ENCODE measurements around the gene AJM1.

The AJM1 gene

DNA sequence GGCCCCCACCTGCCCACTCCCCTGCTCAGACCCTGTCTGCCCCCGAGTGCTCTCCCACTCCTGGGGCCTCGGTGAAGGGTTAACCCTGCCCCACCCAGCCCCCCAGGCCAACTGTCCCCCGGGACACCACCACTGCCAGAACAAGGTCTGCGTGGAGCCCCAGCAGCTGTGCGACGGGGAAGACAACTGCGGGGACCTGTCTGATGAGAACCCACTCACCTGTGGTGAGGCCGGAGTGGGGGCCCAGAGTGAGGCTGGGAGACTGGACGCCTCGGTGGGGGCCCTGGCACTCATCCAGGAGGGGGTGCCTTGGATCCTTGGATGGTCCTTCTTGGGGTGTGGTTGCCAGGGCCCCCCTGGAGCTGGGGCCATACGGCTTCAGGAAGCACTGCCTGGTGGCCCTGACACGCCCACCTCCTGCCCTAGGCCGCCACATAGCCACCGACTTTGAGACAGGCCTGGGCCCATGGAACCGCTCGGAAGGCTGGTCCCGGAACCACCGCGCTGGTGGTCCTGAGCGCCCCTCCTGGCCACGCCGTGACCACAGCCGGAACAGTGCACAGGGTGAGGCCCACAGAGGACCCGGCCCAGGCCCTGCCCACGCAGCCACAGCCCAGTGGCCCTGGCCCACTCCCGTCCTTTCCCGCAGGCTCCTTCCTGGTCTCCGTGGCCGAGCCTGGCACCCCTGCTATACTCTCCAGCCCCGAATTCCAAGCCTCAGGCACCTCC, 12.0 kb downstream of the AJM1 start:
- no peak for DNase-seq (ENCODE audit: low read depth)
- H3K4me3 ChIP-seq (replicated peaks; ENCODE audit: low read depth, low read length): no peak overlapping the region
- TF ChIP-seq, protein P1, sequence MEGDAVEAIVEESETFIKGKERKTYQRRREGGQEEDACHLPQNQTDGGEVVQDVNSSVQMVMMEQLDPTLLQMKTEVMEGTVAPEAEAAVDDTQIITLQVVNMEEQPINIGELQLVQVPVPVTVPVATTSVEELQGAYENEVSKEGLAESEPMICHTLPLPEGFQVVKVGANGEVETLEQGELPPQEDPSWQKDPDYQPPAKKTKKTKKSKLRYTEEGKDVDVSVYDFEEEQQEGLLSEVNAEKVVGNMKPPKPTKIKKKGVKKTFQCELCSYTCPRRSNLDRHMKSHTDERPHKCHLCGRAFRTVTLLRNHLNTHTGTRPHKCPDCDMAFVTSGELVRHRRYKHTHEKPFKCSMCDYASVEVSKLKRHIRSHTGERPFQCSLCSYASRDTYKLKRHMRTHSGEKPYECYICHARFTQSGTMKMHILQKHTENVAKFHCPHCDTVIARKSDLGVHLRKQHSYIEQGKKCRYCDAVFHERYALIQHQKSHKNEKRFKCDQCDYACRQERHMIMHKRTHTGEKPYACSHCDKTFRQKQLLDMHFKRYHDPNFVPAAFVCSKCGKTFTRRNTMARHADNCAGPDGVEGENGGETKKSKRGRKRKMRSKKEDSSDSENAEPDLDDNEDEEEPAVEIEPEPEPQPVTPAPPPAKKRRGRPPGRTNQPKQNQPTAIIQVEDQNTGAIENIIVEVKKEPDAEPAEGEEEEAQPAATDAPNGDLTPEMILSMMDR (IDR thresholded peaks at IDR 0.05; ENCODE audit: low read length, missing control alignments): no peak

DNA sequence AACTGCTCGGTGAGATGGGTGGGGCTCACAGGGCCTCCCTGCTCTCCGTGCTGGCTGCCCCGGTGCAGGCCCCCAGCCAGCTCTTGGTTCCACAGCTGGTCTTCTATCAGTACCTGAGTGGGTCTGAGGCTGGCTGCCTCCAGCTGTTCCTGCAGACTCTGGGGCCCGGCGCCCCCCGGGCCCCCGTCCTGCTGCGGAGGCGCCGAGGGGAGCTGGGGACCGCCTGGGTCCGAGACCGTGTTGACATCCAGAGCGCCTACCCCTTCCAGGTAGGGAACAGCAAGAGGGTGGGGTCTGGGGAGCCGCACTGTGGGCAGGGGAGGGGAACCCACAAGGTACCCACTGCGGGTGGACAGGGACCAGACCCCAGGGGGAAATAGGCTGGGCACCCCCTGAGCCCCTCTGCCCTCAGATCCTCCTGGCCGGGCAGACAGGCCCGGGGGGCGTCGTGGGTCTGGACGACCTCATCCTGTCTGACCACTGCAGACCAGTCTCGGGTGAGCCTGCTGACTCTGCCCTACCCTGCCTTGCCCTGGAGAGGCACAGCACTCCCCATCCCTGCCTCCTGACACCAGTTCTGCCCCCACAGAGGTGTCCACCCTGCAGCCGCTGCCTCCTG, 12.7 kb downstream of the AJM1 start:
- TF ChIP-seq, protein P1 (IDR thresholded peaks at IDR 0.05; ENCODE audit: low read length, missing control alignments): no peak
- no peak overlapping the region for H3K4me3 ChIP-seq (replicated peaks; ENCODE audit: low read depth, low read length)
- no peak for DNase-seq (ENCODE audit: low read depth)

DNA sequence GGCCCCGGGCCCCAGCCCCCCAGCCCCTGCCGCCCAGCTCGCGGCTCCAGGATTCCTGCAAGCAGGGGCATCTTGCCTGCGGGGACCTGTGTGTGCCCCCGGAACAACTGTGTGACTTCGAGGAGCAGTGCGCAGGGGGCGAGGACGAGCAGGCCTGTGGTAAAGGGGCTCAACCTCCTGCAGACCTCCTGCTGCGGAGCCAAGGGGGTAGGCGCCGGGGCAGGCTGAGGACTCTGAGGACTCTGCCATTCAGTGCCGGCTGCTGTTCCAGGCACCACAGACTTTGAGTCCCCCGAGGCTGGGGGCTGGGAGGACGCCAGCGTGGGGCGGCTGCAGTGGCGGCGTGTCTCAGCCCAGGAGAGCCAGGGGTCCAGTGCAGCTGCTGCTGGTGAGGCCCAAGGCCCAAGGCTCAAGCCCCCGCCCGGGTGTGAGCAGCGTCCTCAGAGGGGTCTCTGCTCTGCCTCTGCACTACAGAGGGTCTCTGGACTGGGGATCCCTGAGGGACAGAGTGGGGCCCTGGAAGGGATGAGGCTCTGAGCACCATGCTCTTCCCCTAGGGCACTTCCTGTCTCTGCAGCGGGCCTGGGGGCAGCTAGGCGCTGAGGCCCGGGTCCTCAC, 13.3 kb downstream of the AJM1 start:
- TF ChIP-seq, protein P1 (IDR thresholded peaks at IDR 0.05; ENCODE audit: low read length, missing control alignments): no peak
- H3K4me3 ChIP-seq (replicated peaks; ENCODE audit: low read depth, low read length): no peak overlapping the region
- no peak for DNase-seq (ENCODE audit: low read depth)

DNA sequence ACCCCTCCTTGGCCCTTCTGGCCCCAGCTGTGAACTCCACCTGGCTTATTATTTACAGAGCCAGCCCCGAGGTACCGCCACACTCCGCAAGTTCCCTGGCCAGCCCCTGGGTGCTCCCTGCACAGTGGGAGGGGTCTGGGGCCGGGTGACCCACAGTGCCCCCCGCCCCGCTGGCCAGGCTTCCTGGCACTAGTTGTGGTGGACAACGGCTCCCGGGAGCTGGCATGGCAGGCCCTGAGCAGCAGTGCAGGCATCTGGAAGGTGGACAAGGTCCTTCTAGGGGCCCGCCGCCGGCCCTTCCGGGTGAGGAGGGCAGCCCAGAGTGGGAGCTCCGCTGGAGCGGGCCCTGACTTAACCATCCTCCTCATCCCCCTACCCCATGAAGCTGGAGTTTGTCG, 13.8 kb downstream of the AJM1 start:
- DNase-seq (ENCODE audit: low read depth): no peak
- TF ChIP-seq, protein P1 (IDR thresholded peaks at IDR 0.05; ENCODE audit: low read length, missing control alignments): no peak
- no peak overlapping the region for H3K4me3 ChIP-seq (replicated peaks; ENCODE audit: low read depth, low read length)

DNA sequence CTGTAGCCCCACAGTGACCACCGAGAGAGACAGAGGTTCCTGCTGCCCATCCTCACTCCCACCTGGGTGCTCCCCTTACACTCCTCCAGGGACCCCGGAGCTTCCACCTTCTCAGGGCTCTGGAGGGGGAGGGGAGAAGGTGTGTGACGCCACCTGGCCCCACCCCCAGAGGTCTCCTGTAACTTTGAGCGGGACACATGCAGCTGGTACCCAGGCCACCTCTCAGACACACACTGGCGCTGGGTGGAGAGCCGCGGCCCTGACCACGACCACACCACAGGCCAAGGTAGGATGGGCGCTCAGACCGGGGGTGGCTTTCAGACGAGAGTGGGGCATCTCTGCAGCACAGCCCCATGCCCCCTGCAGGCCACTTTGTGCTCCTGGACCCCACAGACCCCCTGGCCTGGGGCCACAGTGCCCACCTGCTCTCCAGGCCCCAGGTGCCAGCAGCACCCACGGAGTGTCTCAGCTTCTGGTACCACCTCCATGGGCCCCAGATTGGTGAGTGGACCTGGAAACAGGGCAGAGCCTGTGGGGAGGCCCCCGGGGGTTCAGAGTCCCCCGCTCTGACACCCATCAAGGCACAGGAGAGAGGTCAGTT, 14.4 kb downstream of the AJM1 start:
- H3K4me3 ChIP-seq (replicated peaks; ENCODE audit: low read depth, low read length): no peak overlapping the region
- no peak for DNase-seq (ENCODE audit: low read depth)
- TF ChIP-seq, protein P1 (IDR thresholded peaks at IDR 0.05; ENCODE audit: low read length, missing control alignments): no peak

DNA sequence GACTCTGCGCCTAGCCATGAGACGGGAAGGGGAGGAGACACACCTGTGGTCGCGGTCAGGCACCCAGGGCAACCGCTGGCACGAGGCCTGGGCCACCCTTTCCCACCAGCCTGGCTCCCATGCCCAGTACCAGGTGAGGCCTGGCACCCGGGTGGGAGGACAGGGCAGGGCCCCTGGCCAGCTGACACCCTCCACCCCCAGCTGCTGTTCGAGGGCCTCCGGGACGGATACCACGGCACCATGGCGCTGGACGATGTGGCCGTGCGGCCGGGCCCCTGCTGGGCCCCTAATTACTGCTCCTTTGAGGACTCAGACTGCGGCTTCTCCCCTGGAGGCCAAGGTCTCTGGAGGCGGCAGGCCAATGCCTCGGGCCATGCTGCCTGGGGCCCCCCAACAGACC, 14.9 kb downstream of the AJM1 start:
- DNase-seq (ENCODE audit: low read depth): no peak
- H3K4me3 ChIP-seq (replicated peaks; ENCODE audit: low read depth, low read length): no peak overlapping the region
- TF ChIP-seq, protein P1 (IDR thresholded peaks at IDR 0.05; ENCODE audit: low read length, missing control alignments): no peak

Measured in fibroblast of pulmonary artery (primary cell).